Measurements from ENCODE around the gene BDNF.
"Not testable (repeated sequence)": the region's sequence is repeated elsewhere in the genome, so short reads cannot be mapped to it uniquely, and the experiment has no call there.

BDNF gene

DNA sequence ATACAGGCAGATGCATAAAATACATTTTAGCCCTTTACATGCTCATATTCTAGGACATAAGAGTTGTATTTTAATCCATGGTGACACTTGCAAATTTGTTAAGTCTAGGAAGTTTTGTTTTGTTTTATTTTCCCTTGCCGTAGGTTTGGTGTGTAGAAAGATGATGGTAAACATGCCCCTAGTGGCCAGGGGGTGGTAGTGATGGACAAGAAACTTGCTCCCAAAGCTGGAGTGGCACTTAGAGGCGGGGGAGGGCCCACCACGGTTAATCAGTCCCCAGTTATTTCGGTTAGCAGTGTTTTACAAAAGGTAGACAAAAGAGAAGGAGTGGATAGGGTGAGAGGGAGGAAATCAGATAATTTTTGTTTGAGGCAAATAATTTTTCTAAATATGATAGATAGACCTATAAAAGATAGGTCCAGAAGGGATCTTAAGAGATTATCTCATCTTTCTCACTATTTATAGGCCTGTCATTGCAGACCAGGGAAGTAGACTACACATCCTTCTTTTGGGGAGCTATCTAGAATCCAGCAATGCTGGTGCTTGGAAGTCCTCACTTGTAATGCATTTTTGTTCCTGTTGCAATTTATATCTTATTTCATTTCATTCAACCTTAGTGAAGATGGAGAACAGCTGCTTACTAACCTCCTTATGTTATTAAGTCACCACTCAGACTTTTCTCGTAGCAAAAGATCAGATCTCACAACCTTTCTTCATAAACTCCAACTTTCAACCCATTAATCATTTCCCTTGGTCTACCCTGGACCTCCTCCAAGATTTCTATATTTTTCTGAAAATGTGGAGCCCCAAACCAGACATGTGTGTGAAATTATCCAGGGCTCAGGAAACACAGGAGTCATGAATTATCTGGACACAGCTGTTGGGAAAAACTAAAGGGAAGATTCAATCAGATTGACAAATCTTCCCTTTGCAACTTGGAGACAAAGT, 5.9 kb upstream of the BDNF start:
- FAIRE-seq = no peak

DNA sequence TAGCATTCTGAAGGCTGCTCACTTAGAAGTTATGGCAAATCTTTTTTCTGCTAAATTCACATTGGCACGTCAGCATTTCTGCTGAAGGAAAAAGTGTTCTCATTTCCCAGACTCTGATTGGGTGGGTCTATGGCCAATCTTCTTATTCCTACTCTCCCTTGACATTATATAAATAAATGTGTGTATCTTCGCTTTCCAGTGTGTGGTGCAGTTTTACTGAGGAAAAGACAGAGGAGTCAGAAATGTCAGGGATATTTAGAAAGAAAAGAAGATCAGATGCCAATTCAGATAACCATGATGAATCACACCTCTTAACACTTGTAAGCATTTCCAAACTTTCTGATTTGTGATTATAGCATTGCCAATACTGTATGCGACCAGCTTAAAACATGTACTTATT, 3.2 kb upstream of the BDNF start:
- FAIRE-seq = no peak

DNA sequence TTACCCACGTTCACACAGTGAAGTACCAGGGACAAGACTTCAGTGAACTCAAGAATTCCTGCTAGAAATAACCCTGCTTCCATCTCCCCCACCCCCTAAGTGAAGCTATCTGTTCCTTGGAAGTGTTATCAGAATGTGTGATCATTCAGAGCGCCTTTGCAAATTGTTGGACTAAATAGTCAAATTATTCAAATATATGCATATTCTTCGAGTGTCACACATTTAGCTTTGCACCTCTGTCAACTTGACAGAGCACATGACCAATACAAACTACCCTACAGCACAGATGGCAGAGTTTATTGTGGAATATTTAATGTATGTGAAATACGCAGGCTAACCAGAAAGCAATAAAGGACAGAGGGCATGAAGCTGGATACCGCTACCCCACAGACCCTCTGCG, 2.6 kb upstream of the BDNF start:
- no peak for FAIRE-seq

DNA sequence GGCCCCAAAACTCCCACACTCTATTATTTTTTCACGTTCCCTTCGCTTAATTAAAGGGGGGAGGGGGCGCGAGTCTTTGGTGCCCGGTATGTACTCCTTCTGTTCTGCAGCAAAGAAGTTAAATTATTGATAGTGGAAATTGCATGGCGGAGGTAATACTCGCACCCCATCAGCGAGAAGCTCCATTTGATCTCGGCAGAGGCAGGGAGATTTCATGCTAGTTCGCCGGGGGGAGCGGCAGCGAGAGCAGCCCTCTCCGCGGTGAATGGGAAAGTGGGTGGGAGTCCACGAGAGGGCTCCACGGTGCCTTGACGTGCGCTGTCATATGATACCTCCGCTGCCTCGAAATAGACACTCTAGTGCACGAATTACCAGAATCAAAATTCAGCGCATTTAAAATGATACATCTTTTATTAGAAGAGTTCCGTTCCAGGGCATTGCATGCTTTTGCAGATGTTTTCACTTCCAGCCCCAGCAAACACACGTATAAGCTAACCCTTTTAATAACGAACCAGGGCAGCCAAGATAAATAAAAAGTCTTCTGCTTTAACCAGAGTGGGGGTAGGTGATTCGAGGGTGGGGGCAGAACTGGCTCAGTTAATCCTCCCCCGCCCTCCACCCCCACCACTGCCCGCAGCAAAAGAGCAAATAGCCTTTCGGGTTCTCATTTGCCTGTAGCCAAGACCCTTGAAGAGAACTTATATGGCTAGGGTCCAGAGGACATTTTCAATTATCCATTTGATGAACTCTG, 1.3 kb upstream of the BDNF start:
- no peak for FAIRE-seq

- no peak for FAIRE-seq
These were observed 317 bp downstream of the BDNF start for GRCh38 chr11:27699926-27700350.

DNA sequence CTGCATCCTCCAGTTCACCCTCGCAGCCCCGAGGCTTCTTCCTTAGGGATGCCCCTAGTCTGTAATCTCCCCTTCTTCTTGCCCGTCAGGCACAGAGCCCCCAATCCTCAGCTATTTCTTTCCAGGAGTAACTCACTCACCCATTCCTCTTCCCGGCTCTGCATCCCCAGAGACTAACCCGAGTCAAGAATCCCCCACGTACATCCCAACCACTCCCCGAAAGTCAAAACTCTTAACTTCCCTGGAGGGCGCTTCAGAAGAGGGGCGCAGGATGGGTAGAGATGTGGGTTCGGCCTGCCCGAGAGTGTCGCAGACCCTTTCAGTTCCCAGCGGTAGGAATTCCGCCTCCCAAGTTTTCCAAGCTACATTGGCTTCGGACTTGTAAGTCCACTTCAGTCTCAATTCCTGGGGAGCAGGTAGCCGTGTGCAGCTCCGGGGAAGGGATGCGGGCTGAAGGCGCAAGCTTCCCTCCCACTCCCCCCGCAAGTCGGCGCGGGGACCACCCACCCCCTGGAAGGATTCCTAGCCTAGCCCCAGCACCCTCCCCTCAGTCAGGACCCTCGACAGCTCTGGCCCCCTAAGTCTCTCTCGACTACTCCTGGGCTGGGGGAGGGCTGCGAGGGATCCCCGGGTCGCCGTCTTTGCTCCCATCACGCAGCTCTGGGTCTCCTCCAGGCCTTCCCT, 871 bp downstream of the BDNF start:
- no peak for FAIRE-seq

DNA sequence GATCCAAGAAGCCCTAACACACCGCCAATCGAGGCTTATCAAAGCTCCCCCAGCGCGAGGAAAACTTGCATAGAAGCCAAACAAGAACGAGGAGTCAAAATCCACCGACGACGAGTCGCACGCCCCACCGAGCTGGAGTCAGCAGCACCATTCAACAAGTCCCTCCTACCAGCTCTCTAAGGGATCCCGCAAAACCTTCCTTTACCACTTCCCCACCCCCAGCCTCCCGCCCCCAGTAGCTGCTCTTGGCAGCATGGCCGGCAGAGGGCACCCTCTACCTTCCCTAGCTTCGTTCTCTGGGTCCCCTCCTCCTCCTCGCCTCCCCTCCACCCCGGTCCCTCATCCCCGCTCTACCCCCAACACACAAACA, 1.4 kb downstream of the BDNF start:
- no peak for FAIRE-seq

DNA sequence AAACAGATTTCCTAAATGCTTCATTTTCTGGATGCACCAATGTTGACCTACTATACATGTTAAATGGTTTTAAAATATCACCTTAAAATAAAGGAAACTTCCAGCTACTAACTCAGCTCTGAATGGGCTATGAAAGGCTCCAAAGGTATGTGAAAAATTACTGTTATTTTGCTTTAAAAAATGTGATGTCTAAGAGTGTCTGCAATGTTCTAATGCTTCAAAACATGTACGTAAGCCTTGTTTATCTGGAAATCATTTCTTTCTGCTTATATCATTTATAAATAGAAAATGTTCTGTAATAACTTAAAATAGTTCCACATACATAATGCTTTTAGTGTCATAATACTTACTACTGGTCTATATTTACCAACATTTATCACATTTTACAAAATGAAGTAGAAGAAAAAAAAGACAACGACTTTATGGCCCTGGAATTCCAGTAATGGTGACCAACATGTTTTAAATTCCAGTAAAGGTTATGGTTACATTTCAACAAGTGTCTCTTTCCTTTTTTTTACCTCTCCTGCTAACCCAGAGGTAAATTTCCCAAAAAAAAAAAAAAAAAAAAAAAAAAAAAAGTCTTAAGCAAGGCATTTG, 2.5 kb downstream of the BDNF start:
- FAIRE-seq = no peak

- FAIRE-seq = no peak
These were observed 3.3 kb downstream of the BDNF start for GRCh38 chr11:27696961-27697360.

GRCh38 chr11:27696115-27696514, 4.1 kb downstream of the BDNF start:
- no peak for FAIRE-seq

- FAIRE-seq = peak; percentile 93
These were observed 5.3 kb downstream of the BDNF start for GRCh38 chr11:27694992-27695391.

GRCh38 chr11:27693398-27693797, 6.9 kb downstream of the BDNF start:
- no peak for FAIRE-seq

GRCh38 chr11:27692781-27693180, 7.5 kb downstream of the BDNF start:
- no peak for FAIRE-seq

DNA sequence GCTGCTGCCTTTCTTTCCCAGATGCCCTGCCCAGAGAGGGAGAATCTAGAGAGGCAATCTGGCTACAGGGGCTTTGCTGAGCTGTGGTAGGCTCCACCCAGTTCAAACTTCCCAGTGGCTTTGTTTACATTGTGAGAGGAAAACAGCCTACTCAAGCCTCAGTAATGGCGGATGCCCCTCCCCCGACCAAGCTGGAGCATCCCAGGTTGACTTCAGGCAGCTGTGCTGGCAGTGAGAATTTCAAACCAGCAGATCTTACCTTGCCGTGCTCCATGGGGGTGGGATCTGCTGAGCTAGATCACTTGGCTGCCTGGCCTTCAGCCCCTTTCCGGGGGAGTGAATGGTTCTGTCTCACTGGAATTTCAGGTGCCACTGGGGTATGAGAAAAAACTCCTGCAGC, 12.2 kb downstream of the BDNF start:
- FAIRE-seq = no peak

GRCh38 chr11:27681664-27682063, 18.6 kb downstream of the BDNF start:
- FAIRE-seq = no peak

- FAIRE-seq = no peak
These were observed 20.9 kb downstream of the BDNF start for GRCh38 chr11:27679136-27680015.

DNA sequence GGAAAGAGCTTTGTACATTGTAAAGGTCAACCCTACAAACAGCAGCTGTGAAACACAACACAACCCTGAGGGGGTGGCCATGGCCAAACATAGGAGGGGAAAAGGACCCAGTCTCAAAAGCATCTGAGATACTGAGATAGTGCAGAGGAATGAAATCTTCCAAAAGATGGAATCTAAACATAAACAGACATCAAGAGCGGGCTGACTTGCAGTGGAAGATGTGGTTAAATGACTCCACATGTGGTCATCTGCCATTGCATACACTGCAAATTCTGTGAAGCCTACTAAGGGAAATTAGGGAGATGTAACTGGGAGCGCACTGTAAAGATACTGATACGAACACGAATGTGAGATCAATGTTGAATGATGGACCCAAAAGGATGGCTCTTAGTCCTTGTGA, 22.0 kb downstream of the BDNF start:
- no peak for FAIRE-seq

DNA sequence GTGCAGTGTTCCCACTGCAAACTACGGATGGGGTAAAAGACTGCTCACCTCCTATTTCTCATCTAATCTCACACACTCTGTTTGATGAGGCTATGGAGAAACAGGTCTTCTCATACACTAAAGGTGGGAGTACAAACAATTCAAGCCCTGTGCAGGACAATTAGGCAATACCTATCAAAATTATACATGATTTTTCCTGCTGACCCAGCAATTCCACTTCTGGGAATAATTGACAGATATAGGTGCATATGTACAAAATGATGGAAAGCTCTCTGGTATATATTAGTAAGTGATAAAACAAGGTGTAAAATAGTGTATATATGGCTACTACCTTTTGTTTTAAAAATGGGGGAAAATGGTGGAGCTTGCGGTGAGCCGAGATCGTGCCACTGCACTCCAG, 23.1 kb downstream of the BDNF start:
- FAIRE-seq = no peak

DNA sequence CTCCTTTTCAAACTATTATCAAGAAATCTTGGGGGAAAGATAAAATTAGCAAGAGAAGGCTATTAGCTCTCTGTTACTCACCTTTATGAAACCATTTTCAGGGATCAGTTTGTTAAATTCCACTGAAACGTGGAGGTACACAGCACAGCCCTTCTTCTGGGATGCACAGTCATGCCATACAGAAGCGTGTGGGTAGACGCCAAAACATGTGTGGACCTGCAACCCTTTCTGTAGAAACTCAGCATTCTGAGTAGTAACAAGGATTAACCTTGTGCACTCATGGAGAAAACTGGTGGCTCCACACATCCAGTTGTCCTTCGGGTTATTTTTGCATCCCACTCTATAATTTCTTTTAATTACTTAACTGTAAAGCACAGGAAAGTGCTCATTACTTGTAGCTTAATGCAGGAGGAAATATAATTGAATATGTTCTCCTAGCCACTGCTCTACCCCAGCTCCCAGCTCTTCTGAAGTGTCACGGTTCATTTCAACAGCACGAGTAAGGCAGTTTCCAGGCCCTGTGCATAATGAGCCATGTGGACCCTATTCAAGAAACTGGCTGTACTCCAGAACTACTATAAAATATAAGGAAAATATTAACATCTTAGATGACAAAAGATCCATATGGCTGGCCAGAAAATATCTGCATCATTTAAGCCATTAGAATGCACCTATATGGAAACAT, 26.1 kb downstream of the BDNF start:
- no peak for FAIRE-seq

- FAIRE-seq = no peak
These were observed 27.3 kb downstream of the BDNF start for GRCh38 chr11:27672836-27673464.

GRCh38 chr11:27665508-27666101, 34.6 kb downstream of the BDNF start:
- FAIRE-seq = not testable (repeated sequence)
